GM19467 (cell line): ENCODE results near the gene LTB4R2.

Experiments used
- ATAC-seq: cut with Tn5 transposase; IDR thresholded peaks from one replicate; pipeline ENCODE4 v1.9.1; 2021; ENCODE audit warnings: mild to moderate bottlenecking, moderate library complexity; ENCODE audit not compliant: unreplicated experiment

The LTB4R2 gene

DNA sequence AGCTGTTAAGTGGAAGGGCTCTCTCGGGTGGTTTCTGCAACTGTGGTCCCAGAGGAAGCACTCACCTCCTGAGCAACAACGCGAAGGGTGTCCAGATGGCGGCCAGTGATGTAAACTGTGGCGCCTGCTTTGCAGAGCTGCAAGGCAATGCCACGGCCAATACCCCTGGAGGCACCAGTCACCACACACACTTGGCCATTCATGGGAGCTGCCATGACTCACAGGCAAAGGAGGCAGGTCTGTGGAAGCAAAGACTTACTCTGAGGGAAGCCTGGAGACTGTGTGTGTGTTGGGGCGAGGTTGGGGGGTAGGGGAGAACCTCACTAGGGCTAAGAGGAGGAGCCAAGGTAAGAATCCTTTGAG, 11.1 kb upstream of the LTB4R2 start:
- no peak for ATAC-seq

- ATAC-seq, result peak; percentile 68
Observed at GRCh38 chr14:24299255-24300191, 10.4 kb upstream of the LTB4R2 start, which contains the start of the genes DHRS1 and NOP9. Gene DHRS1 (minus strand): TSS chr14:24299780. CDS start chr14:24299106, 674 bp downstream. Gene NOP9 (plus strand): TSS chr14:24299850. CDS start chr14:24299955, 105 bp downstream.

GRCh38 chr14:24300326-24300980, 9.5 kb upstream of the LTB4R2 start:
- no peak for ATAC-seq

- no peak for ATAC-seq
Observed at GRCh38 chr14:24304019-24304387, 5.9 kb upstream of the LTB4R2 start.

DNA sequence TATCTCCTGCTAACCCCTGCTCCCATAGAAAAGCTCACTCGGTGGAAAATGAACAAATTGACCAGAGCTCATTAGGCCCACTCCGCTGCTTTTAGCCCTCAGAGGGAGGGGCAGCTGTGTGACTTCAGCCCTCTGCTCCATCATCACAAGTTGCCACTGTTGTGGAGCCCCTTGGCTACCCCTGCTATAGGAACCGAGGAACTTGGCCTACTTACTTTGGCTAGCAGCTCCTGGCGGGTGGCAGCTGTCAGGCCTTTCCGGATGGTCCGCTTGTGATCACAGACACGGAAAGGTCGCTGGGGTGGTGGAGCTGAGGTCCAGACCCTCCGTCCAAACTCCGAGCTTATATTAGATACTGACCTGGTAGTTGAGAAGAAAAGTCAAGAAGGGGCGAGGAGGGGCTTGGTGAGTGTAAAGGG, 2.8 kb upstream of the LTB4R2 start:
- ATAC-seq, result no peak

DNA sequence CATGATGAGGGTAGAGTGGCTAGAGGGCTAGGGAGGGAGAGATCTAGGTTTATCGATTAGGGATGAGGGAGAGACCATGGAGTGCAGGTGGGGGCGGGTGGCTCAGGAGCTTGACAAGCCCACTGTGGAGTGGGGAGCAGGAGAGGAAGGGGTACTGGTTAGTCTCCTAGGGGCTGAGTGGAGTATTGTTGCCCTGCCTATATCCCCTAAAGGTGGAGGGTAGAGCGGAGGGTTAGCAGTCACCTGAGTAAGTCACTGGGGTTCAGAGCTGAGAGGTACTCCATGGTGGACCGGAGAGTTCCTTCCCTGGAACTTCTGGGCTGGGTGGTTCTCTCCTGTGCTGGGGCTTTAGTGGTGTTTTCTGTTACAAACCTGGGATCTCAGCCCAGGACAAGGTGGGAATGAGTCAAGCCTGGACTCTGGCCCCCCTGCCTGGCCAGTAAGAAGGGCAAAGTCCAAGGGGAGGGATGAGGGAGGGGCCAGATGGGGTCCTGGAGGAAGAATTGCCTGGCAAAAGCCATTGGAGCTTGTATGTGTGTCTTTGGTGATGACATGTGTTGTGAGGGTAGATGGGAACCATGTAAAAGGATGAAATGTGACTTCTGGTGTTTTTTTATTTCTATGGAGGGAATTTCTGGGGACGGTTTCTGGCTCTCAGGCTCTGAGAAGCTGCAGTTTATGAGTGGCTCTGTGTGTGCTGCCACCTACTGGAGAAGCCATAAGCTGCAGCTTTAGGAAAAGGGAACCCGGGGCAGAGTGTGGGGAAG, 2.2 kb upstream of the LTB4R2 start, which contains the start of gene CIDEB:
Gene CIDEB, minus strand, starts transcription at position 403 of the 767 bp plus-strand sequence. Its CDS starts 119 bp downstream, at position 284.
- no peak for ATAC-seq

DNA sequence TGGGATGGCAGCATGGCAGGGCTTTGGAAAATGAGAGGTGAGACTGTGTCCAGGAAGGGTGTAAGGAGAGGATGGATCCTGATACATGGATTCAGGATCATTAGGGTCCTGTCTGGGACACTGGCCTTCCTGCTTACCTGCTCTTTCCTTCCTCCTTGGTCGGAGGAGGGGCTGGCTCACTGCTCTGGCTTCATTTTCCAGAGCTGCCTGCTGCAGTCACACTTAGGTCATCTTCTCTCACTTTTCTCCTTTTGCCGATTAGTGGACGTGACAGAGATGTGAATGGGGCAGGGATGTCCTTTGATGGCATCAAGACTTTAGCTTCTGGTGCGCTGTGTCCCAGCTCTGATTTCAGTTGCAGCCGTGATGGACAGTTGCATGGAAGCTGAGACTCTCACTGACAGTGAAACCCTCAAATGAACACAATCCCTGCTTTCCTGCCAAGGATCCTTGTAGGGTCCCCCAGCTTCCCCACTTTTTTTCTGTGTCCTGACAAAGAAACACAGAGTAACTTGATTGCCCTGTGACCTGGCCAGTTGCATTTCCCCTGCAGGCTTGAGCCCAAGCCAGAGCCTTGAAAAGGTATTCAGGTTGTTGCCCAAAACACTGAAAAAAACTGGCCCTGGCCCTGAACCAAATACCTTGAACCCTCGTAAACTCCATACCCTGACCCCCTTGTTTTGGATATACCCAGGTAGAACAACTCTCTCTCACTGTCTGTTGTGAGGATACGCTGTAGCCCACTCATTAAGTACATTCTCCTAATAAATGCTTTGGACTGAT, 1.4 kb upstream of the LTB4R2 start:
- no peak for ATAC-seq

- ATAC-seq, result no peak
Observed at GRCh38 chr14:24310265-24310645, 315 bp downstream of the LTB4R2 start.

DNA sequence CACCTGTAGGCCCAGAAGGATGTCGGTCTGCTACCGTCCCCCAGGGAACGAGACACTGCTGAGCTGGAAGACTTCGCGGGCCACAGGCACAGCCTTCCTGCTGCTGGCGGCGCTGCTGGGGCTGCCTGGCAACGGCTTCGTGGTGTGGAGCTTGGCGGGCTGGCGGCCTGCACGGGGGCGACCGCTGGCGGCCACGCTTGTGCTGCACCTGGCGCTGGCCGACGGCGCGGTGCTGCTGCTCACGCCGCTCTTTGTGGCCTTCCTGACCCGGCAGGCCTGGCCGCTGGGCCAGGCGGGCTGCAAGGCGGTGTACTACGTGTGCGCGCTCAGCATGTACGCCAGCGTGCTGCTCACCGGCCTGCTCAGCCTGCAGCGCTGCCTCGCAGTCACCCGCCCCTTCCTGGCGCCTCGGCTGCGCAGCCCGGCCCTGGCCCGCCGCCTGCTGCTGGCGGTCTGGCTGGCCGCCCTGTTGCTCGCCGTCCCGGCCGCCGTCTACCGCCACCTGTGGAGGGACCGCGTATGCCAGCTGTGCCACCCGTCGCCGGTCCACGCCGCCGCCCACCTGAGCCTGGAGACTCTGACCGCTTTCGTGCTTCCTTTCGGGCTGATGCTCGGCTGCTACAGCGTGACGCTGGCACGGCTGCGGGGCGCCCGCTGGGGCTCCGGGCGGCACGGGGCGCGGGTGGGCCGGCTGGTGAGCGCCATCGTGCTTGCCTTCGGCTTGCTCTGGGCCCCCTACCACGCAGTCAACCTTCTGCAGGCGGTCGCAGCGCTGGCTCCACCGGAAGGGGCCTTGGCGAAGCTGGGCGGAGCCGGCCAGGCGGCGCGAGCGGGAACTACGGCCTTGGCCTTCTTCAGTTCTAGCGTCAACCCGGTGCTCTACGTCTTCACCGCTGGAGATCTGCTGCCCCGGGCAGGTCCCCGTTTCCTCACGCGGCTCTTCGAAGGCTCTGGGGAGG, 985 bp downstream of the LTB4R2 start, which contains the start of gene LTB4R:
Gene LTB4R, plus strand, starts transcription at position 857 of the 959 bp plus-strand sequence. CDS start 4,150 bp downstream, outside the sequence.
- peak; percentile 57 for ATAC-seq

DNA sequence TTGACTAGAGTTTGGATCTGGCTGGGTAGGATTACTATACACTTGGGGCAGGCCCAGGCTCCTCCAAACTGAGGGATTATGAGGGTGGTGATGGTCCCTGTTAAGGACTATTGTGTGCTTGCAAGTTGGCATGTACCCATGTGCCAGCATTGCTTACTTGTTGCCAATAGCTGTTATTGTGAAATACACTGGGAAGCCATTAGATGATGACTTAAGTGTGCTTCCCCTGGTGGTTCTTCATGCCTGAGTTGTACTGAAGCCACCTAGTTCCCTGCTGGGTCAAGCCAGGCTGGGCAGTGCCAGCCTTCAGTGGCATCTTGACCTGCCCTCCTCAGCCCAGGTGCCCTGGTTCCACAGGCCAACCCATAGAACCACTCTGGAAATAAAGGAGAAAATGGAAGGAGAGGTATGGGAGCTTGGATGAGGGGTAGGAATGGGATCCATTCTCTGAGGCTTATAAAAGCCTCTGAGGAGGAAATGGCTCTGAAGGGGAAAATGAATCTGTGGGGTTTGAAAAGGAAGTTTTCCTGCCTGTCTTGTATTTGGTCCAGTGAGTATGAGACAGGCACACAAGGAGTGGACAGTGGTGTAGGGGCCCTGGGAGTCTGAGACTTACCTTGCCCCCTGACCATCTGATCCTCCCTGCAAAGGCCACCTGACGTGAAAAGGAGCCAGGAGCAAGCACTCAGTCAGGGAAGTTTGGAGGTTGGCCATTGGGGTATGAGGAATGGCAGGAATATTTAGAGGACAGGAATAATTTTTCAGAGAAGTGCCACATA, 2.1 kb downstream of the LTB4R2 start:
- no peak for ATAC-seq

DNA sequence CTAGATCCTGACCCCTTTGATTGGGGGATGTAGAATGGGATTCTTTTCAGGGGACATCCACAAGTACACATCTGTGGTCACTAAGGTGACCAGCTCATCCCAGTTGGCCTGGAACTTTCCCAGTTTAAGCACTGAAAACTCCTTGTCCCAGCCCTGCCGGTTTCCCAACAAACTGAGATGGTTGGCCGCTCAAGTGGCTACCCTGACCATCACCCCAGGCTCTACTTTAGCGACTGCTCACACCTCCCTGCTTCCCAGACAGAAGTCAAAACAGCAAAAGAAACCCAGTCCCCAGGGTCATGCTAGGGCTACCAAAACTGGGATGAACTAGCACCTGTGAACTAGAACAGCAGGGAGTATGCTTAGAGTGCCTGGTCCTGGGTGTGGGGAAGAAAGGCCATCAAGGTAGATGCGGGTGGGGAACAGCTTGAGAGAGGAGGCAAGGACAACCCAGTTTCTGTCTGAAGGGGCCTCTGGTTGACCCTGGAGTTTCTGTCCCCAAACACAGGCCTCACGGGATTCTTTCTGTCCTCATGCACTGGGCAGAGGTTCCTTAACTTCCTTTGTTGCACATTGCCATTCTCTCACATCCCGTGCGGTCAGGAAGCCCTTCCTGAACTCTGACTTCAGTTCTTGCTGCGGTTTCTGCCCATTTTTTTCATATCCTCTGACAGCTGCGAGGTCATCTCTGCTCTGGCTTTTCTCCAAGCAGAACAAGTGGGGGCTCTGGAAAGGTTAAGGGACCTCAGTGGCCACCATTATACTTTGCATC, 3.0 kb downstream of the LTB4R2 start:
- ATAC-seq, result no peak

- no peak for ATAC-seq
Observed at GRCh38 chr14:24313913-24314312, 4.0 kb downstream of the LTB4R2 start.

DNA sequence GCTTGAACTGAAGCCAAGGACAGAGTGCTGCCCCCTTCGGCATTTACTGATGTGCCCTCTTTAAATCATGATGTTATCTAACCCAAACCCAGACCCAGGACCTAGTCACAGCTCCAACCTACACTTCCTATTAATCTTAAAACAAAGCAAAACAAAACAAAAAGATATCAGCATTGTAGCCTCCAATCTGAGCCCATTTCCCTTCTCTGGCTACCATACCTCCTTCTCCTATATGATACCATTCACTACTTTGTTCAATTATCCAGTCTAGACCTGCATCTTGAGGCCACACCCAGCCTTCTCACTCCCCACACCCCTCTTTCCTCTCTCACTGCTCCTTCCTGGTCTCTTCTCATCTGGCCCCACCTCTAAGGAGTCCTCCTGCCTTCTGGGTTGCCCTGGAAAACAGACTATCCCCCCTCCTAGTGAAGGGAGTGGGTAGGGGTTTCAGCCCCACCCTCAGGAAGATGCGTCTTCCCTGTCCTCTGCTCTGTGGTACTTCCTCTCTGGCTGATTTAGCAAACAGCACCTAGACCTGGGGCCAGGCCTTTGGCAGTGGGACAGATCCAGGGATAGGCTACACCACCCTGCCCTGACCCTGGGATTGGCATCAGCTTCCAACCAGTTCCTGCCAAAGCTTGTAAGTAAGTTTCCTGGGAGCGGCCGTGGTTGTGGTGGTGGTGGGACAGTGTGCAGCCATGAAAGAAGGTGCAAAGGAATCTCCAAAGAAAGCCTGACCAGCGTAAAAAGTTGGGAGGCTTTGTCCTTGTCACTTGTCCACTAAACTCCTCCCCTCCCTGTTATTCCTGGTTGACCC, 4.6 kb downstream of the LTB4R2 start:
- ATAC-seq, result no peak

- no peak for ATAC-seq
Observed at GRCh38 chr14:24315243-24315806, 5.4 kb downstream of the LTB4R2 start.

- no peak for ATAC-seq
Observed at GRCh38 chr14:24315807-24316596, 6.1 kb downstream of the LTB4R2 start.

- no peak for ATAC-seq
Observed at GRCh38 chr14:24316597-24316950, 6.6 kb downstream of the LTB4R2 start.
